GM23248 (cell line): ENCODE results near the gene ZNF764. TPM values are rescaled to one million over a fixed set of nuclear protein-coding genes. Genes with fewer than 3 reads are reported as not detected.
"Not testable (repeated sequence)": the region's sequence is repeated elsewhere in the genome, so short reads cannot be mapped to it uniquely, and the experiment has no call there.

ENCODE experiments used
- DNase-seq: peaks from one replicate; pipeline ENCODE4 v3.0.0-alpha.2; 2015
- H2AFZ ChIP-seq: fragments of 200-600 bp; sonication (generic); 2 replicates; pipeline ENCODE4 v1.6.1; 2016; ENCODE audit warnings: antibody characterized with exemption
- H3F3A ChIP-seq: fragments of 200-600 bp; sonication (generic); 2 replicates; pipeline ENCODE4 v1.6.1; 2016; ENCODE audit warnings: mild to moderate bottlenecking, antibody characterized with exemption, mixed run types; ENCODE audit not compliant: insufficient read depth
- H3K27ac ChIP-seq: fragments of 200-600 bp; sonication (generic); 2 replicates; pipeline ENCODE4 v1.5.1; 2016; ENCODE audit warnings: mild to moderate bottlenecking
- H3K27me3 ChIP-seq: fragments of 200-600 bp; sonication (generic); replicated peaks from 2 replicates; pipeline ENCODE4 v1.6.1; 2016; ENCODE audit warnings: mild to moderate bottlenecking; ENCODE audit not compliant: insufficient read depth
- H3K36me3 ChIP-seq: fragments of 200-600 bp; sonication (generic); 2 replicates; pipeline ENCODE4 v1.6.1; 2016; ENCODE audit warnings: low read depth, mild to moderate bottlenecking
- H3K4me1 ChIP-seq: fragments of 200-600 bp; sonication (generic); 2 replicates; pipeline ENCODE4 v1.6.1; 2016; ENCODE audit warnings: mild to moderate bottlenecking; ENCODE audit not compliant: insufficient read depth
- H3K4me2 ChIP-seq: fragments of 200-600 bp; sonication (generic); one replicate; pipeline ENCODE4 v1.6.1; 2016; ENCODE audit warnings: mild to moderate bottlenecking; ENCODE audit not compliant: unreplicated experiment
- H3K4me3 ChIP-seq: fragments of 200-600 bp; sonication (generic); 2 replicates; pipeline ENCODE4 v1.5.1; 2016; ENCODE audit warnings: mild to moderate bottlenecking
- H3K79me2 ChIP-seq: fragments of 200-600 bp; sonication (generic); 2 replicates; pipeline ENCODE4 v1.6.1; 2016; ENCODE audit warnings: mild to moderate bottlenecking; ENCODE audit not compliant: insufficient read depth
- H3K9ac ChIP-seq: fragments of 200-600 bp; sonication (generic); 2 replicates; pipeline ENCODE4 v1.6.1; 2016; ENCODE audit warnings: mild to moderate bottlenecking
- H3K9me2 ChIP-seq: fragments of 200-600 bp; sonication (generic); 2 replicates; pipeline ENCODE4 v1.6.1; 2016; ENCODE audit warnings: mixed run types, mild to moderate bottlenecking, moderate library complexity; ENCODE audit not compliant: insufficient read depth
- H3K9me3 ChIP-seq: fragments of 200-600 bp; sonication (generic); one replicate; pipeline ENCODE4 v1.6.1; 2017; ENCODE audit warnings: low read depth
- H4K20me1 ChIP-seq: fragments of 200-600 bp; sonication (generic); 2 replicates; pipeline ENCODE4 v1.6.0; 2016; ENCODE audit not compliant: insufficient read depth
- EZH2 ChIP-seq: fragments of 200-600 bp; sonication (generic); IDR thresholded peaks from 2 replicates; pipeline ENCODE4 v1.6.1; 2018; ENCODE audit warnings: antibody characterized with exemption, mild to moderate bottlenecking; ENCODE audit not compliant: insufficient read depth, poor library complexity, severe bottlenecking
- EZH2phosphoT487 ChIP-seq: fragments of 200-600 bp; sonication (generic); IDR thresholded peaks from 2 replicates; pipeline ENCODE4 v1.6.1; 2018; ENCODE audit warnings: antibody characterized with exemption, moderate library complexity, mild to moderate bottlenecking, low read depth; ENCODE audit not compliant: insufficient read depth
- WGBS, 2 experiments: methylation state at CpG; one replicate each; pipeline ENCODE4 v1.1.6; 2015 to 2017; ENCODE audit warnings: low lambda C conversion rate in 2 of 2, low coverage in 1 of 2; ENCODE audit errors: missing lambda C conversion rate in 2 of 2; 5-methylcytosine and 5-hydroxymethylcytosine counted together
- in situ Hi-C: fragments of 300-500 bp; cut with MboI; formaldehyde crosslinking; loops from 2 replicates; pipeline ENCODE4 v1.15.0; 2020
- polyA plus RNA-seq: library from polyadenylated mRNA; unstranded; fragments of >200 nt; fragmentation: Nextera tagmentation; extraction: Ambion mirVana; gene quantifications from 2 replicates; pipeline ENCODE4 v1.2.1, GENCODE V29; 2016
- total RNA-seq: library from RNA; depleted of rRNA; stranded (reverse); fragments of >200 nt; shearing (Covaris generic); gene quantifications from 2 replicates; pipeline ENCODE4 v1.2.3, GENCODE V29; 2014

ZNF764 gene
- total and polyA plus RNA-seq, 2 experiments from 2014 or later, result 3.0 to 8.8 TPM

DNA sequence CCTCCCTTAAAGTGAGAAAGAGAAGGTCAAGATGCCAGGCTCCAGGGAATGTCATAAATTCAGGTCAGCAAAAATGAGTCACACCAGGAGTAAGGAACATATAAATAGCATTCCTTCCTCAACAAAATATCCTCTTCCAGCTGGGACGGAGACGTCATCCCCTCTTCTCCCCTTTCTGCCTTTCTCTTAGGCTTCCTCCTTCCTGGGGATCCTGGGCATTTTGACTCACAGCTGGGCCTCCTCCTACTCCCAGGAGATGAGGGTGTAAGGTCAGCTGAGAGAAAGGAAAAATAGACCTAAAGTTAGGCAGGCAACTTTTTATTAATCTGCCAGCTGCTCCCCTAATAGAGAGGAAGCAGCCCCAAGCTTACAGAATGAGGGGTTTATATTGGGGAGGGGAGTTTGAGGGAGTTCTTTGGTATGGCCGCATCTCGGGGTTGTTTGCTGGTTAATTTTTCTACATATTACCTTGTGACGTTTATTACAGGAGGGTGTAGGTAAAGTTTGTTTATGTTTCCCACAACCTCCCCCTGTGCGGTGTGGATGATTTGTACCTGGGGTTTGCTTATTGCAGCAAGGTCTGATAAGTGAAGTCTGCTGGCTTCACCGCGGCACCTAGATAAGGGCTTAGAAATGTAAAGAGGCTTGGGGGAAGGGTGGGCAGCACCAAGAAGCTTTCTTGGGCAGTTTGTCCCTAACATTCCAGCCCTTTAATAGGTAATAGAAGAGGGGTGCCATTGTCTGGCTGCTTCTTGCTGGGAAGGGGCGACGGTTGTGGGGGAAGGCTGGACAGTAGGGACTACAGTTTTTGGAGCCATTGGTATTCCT, 16.5 kb downstream of the ZNF764 start:
- no peak overlapping the region for H3K4me3 ChIP-seq
- no peaks in the 10 kb centered on the region for H3F3A ChIP-seq
- H3K4me2 ChIP-seq, result no peak overlapping the region
- no peak overlapping the region for H3K9ac ChIP-seq
- TF ChIP-seq EZH2phosphoT487 (no peak), EZH2 (no peak)
- H4K20me1 ChIP-seq, result no peaks in the 10 kb centered on the region
- H3K79me2 ChIP-seq, result no peaks in the 10 kb centered on the region
- DNase-seq, result peak; percentile 61
- in situ Hi-C loops, result no loop called here
- no peaks in the 10 kb centered on the region for H3K9me3 ChIP-seq
- H3K4me1 ChIP-seq, result peaks cover 5% of the 10 kb centered on the region; the same call in 1 of the 2 replicates
- WGBS, 2 experiments, result 32 to 43% methylated on average over 10 of the region's 10 CpGs
- no peaks in the 10 kb centered on the region for H3K36me3 ChIP-seq
- H2AFZ ChIP-seq, result peak overlapping the region; percentile 53
- H3K27me3 ChIP-seq, result no peaks in the 10 kb centered on the region
- no peaks in the 10 kb centered on the region for H3K9me2 ChIP-seq
- no peak overlapping the region for H3K27ac ChIP-seq

DNA sequence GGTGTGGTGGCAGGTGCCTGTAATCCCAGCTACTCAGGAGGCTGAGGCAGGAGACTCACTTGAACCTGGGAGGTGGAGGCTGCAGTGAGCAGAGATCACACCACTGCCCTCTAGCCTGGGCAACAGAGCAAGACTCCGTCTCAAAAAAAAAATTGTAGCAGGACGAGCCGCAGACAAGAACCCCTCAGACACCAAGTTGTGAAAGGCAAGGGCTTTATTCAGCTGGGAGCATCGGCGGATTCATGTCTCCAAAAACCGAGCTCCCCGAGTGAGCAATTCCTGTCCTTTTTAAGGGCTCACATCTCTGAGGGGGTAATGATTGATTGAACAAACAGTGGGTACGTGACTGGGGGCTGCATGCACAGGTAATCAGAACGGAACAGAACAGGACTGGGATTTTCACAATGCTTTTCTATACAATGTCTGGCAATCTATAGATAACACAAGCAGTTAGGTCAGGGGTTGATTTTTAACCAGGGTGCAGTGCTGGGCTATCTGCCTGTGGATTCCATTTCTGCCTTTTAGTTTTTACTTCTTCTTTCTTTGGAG, 17.2 kb downstream of the ZNF764 start:
- WGBS, 2 experiments, result 91 to 95% methylated on average over 9 of the region's 9 CpGs
- H3K79me2 ChIP-seq, in situ Hi-C loops, DNase-seq, H3K4me3 ChIP-seq, H3F3A ChIP-seq, H3K9me3 ChIP-seq, H3K4me1 ChIP-seq, H3K27me3 ChIP-seq, H3K36me3 ChIP-seq, H3K4me2 ChIP-seq, H3K9me2 ChIP-seq, H3K27ac ChIP-seq, H3K9ac ChIP-seq, H4K20me1 ChIP-seq: not testable (repeated sequence)
- peak overlapping the region; percentile 53; the same call in 1 of the 2 replicates for H2AFZ ChIP-seq

DNA sequence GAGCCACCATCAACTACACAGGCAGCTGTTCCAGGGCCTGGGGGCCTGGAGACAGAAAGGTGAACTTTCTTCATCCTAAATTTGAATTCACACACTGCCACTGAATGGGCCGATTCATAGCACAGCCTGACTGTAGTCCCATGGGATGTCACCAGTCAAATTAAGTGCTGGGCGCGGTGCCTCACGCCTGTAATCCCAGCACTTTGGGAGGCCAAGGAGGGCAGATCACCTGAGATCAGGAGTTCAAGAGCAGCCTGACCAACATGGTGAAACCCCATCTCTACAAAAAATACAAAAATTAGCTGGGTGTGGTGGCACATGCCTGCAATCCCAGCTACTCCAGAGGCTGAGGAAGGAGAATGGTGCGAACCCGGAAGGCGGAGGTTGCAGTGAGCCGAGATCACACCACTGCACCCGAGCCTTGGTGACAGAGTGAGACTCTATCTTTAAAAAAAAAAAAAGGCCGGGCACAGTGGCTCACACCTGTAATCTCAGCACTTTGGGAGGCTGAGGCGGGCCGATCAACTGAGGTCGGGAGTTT, 18.1 kb downstream of the ZNF764 start:
- in situ Hi-C loops, H3F3A ChIP-seq, H3K79me2 ChIP-seq: not testable (repeated sequence)

DNA sequence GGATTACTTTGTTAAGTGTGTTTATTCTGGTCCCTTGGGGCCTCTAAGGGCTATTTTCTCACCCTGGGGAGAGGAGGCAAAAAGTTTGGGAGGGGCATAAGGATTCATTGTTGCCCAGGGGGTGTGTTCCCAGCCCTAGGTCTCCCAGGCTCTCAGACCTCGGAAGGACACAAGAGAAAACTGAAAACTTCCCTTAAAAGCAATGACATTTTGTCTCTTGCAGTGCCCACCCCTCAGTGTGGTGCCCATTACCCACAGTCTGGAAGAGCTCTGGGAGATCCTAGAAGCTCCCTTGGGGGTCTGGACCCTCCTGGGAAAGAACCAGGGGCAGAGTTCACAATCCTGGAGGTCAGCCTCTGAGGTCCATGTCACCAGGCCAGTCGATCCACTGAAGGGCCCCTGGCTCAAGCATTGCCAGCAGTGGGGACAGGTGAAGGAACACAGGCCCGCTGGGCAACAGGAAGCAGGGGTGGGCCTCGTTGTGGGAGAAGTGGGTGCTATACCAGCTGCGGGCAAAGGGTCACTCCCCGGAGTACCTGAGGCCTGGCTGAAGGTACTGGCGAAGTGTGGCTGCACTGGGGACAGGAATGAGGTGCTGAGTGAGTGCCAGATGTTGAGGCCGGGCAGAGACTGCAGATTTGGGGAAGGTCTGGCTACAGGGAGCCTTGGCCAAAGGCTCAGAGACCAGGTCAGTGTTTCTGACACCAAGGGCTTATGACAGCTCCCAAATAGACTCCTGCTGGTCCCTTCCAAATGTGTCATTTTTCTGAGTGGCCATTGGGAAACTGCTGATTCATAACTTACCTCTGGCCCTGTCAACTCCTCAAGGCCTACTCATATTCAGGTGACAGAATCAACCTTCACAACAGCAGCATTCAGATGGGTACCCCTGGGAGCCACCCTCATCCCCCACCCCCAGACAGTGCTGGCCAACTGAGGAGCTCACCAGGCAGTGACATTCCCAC, 18.9 kb downstream of the ZNF764 start:
- Histone ChIP-seq H4K20me1 (no peaks in the 10 kb centered on the region), H3K27ac (no peak overlapping the region), H3K9me3 (no peaks in the 10 kb centered on the region), H3K27me3 (no peaks in the 10 kb centered on the region), H3K4me2 (no peak overlapping the region), H3K4me3 (no peak overlapping the region), H3K9me2 (no peaks in the 10 kb centered on the region), H3K79me2 (peaks cover 3% of the 10 kb centered on the region; the same call in 1 of the 2 replicates), H3F3A (no peaks in the 10 kb centered on the region), H3K4me1 (peaks cover 5% of the 10 kb centered on the region; the same call in 1 of the 2 replicates), H2AFZ (no peak overlapping the region), H3K36me3 (no peaks in the 10 kb centered on the region), H3K9ac (no peak overlapping the region)
- in situ Hi-C loops, result no loop called here
- WGBS, 2 experiments, result 62 to 63% methylated on average over 8 of the region's 8 CpGs
- DNase-seq, result no peak
- TF ChIP-seq EZH2phosphoT487 (no peak), EZH2 (no peak)

More for the DNA sequence above, 18.1 kb downstream of the ZNF764 start:
- H3K9me2 ChIP-seq, H3K36me3 ChIP-seq, H3K9ac ChIP-seq, H3K4me3 ChIP-seq, H3K27ac ChIP-seq, H3K27me3 ChIP-seq, H2AFZ ChIP-seq, H3K4me1 ChIP-seq, H3K9me3 ChIP-seq, H4K20me1 ChIP-seq, H3K4me2 ChIP-seq, DNase-seq: not testable (repeated sequence)
- 90 to 93% methylated on average over 13 of the region's 13 CpGs for WGBS, 2 experiments

GRCh38 chr16:30536391-30537024, 21.7 kb downstream of the ZNF764 start:
- H3K27me3 ChIP-seq, H4K20me1 ChIP-seq, H3K4me3 ChIP-seq, H3K4me2 ChIP-seq, H3K36me3 ChIP-seq, H3K27ac ChIP-seq, H3K9me3 ChIP-seq, H3K9me2 ChIP-seq, H3K9ac ChIP-seq, H3F3A ChIP-seq, DNase-seq, in situ Hi-C loops, H3K4me1 ChIP-seq: not testable (repeated sequence)
- peak overlapping the region; percentile 96; the same call in 1 of the 2 replicates for H2AFZ ChIP-seq
- H3K79me2 ChIP-seq, result peaks cover 21% of the 10 kb centered on the region
- WGBS, 2 experiments, result 86 to 91% methylated on average over 13 of the region's 13 CpGs
